GM23338 (cell line): ENCODE results near the gene CST3. TPM values are rescaled to one million over a fixed set of nuclear protein-coding genes. Genes with fewer than 3 reads are reported as not detected.

Experiments
- ATAC-seq: fragments of 200-7000 bp; cut with Tn5 transposase; 3 replicates; pipeline ENCODE4 v1.9.1; 2020
- DNase-seq: peaks from one replicate; pipeline ENCODE4 v3.0.0-alpha.2; 2015; ENCODE audit warnings: low spot score
- H2AFZ ChIP-seq: fragments of 200-600 bp; sonication (generic); 2 replicates; pipeline ENCODE4 v1.8.0; 2016; ENCODE audit warnings: antibody characterized with exemption, mild to moderate bottlenecking, moderate library complexity
- H3F3A ChIP-seq: fragments of 200-600 bp; sonication (generic); replicated peaks from 2 replicates; pipeline ENCODE4 v1.8.0; 2017; ENCODE audit warnings: antibody characterized with exemption, mixed run types, low read depth
- H3K27ac ChIP-seq: fragments of 200-600 bp; sonication (generic); 2 replicates; pipeline ENCODE4 v1.6.1; 2016; ENCODE audit warnings: low read depth
- H3K27me3 ChIP-seq: fragments of 200-600 bp; sonication (generic); 2 replicates; pipeline ENCODE4 v1.8.0; 2016; ENCODE audit warnings: mild to moderate bottlenecking, mixed run types, moderate library complexity; ENCODE audit not compliant: insufficient read depth
- H3K36me3 ChIP-seq: fragments of 200-600 bp; sonication (generic); 2 replicates; pipeline ENCODE4 v1.8.0; 2016; ENCODE audit warnings: mild to moderate bottlenecking; ENCODE audit not compliant: insufficient read depth
- H3K4me1 ChIP-seq: fragments of 200-600 bp; sonication (generic); 2 replicates; pipeline ENCODE4 v1.8.0; 2016; ENCODE audit warnings: mild to moderate bottlenecking, moderate library complexity; ENCODE audit not compliant: insufficient read depth
- H3K4me2 ChIP-seq: fragments of 200-600 bp; sonication (generic); 2 replicates; pipeline ENCODE4 v1.7.1; 2017; ENCODE audit warnings: mixed run types
- H3K4me3 ChIP-seq: fragments of 200-600 bp; sonication (generic); 2 replicates; pipeline ENCODE4 v1.6.1; 2016; ENCODE audit warnings: mixed run types
- H3K79me2 ChIP-seq: fragments of 200-600 bp; sonication (generic); replicated peaks from 2 replicates; pipeline ENCODE4 v1.8.0; 2017; ENCODE audit warnings: mild to moderate bottlenecking; ENCODE audit not compliant: insufficient read depth
- H3K9me2 ChIP-seq: fragments of 200-600 bp; sonication (generic); 2 replicates; pipeline ENCODE4 v1.8.0; 2017; ENCODE audit not compliant: insufficient read depth
- H4K20me1 ChIP-seq: fragments of 200-600 bp; sonication (generic); replicated peaks from 2 replicates; pipeline ENCODE4 v1.8.0; 2017; ENCODE audit warnings: mild to moderate bottlenecking; ENCODE audit not compliant: insufficient read depth
- H3K27ac Mint-ChIP-seq: 2 replicates; pipeline ENCODE4 v1.8.0; 2020; ENCODE audit warnings: inconsistent platforms, mild to moderate bottlenecking, moderate library complexity, mixed read lengths
- H3K27me3 Mint-ChIP-seq: 3 replicates; pipeline ENCODE4 v1.8.0; 2022; ENCODE audit warnings: low read depth, mild to moderate bottlenecking, moderate library complexity, mixed read lengths, inconsistent platforms; ENCODE audit not compliant: insufficient read depth, poor library complexity
- H3K36me3 Mint-ChIP-seq: 3 replicates; pipeline ENCODE4 v1.8.0; 2021; ENCODE audit warnings: low read depth, mild to moderate bottlenecking, inconsistent platforms, moderate library complexity, mixed read lengths
- H3K4me1 Mint-ChIP-seq: 3 replicates; pipeline ENCODE4 v1.8.0; 2020; ENCODE audit warnings: mild to moderate bottlenecking, inconsistent platforms, mixed read lengths
- H3K4me3 Mint-ChIP-seq: 3 replicates; pipeline ENCODE4 v1.8.0; 2021; ENCODE audit warnings: moderate library complexity, mild to moderate bottlenecking, inconsistent platforms, mixed read lengths
- H3K9me3 Mint-ChIP-seq: 3 replicates; pipeline ENCODE4 v1.8.0; 2020; ENCODE audit warnings: moderate library complexity, mild to moderate bottlenecking, inconsistent platforms, mixed read lengths
- CREB1 ChIP-seq: fragments of 250-450 bp; sonication (Bioruptor Pico); IDR thresholded peaks from 2 replicates; pipeline ENCODE4 v1.5.0; 2020; ENCODE audit warnings: low read depth, mild to moderate bottlenecking, moderate library complexity
- EZH2 ChIP-seq: fragments of 200-600 bp; sonication (generic); IDR thresholded peaks from one replicate; pipeline ENCODE4 v1.8.0; 2017; ENCODE audit warnings: antibody characterized with exemption, mild to moderate bottlenecking, low read depth; ENCODE audit not compliant: unreplicated experiment
- EZH2phosphoT487 ChIP-seq: fragments of 200-600 bp; sonication (generic); IDR thresholded peaks from one replicate; pipeline ENCODE4 v1.8.1; 2018; ENCODE audit warnings: antibody characterized with exemption; ENCODE audit not compliant: unreplicated experiment
- POLR2AphosphoS5 ChIP-seq: IDR thresholded peaks from 2 replicates; pipeline ENCODE4 v1.6.1; 2016; ENCODE audit warnings: antibody characterized with exemption, low read depth
- STAT1 ChIP-seq: IDR thresholded peaks from one replicate; pipeline ENCODE4 v1.6.1; 2016; ENCODE audit warnings: antibody characterized with exemption; ENCODE audit not compliant: unreplicated experiment
- ZNF331 ChIP-seq: fragments of 250-450 bp; sonication (Bioruptor Pico); IDR thresholded peaks from 2 replicates; pipeline ENCODE4 v1.5.0; 2020; ENCODE audit warnings: low read depth, mild to moderate bottlenecking, moderate library complexity
- polyA plus RNA-seq: library from polyadenylated mRNA; unstranded; fragments of >200 nt; fragmentation: Nextera tagmentation; extraction: Ambion mirVana; gene quantifications from 2 replicates; pipeline ENCODE4 v1.2.1, GENCODE V29; 2016
- total RNA-seq: library from RNA; depleted of rRNA; stranded (reverse); fragments of >200 nt; shearing (Covaris generic); gene quantifications from 2 replicates; pipeline ENCODE4 v1.2.3, GENCODE V29; 2014
- TF ChIP-seq, protein P1 (sequence below), 2 experiments: fragments of 200-600 bp in 1 of 2; sonication (generic) in 1 of 2; conservative IDR thresholded peaks; 2 replicates each; pipeline versions ENCODE4 v1.5.1 to v1.6.1; 2016 to 2017; ENCODE audit warnings: antibody characterized with exemption in 2 of 2, low read depth in 2 of 2, mild to moderate bottlenecking in 2 of 2, moderate library complexity in 1 of 2
- TF ChIP-seq, protein P2 (sequence below): IDR thresholded peaks from one replicate; pipeline ENCODE4 v1.6.1; 2018; ENCODE audit warnings: antibody characterized with exemption; ENCODE audit not compliant: unreplicated experiment

The CST3 gene
- total and polyA plus RNA-seq, 2 experiments from 2014 or later, result 51.8 to 71.5 TPM

DNA sequence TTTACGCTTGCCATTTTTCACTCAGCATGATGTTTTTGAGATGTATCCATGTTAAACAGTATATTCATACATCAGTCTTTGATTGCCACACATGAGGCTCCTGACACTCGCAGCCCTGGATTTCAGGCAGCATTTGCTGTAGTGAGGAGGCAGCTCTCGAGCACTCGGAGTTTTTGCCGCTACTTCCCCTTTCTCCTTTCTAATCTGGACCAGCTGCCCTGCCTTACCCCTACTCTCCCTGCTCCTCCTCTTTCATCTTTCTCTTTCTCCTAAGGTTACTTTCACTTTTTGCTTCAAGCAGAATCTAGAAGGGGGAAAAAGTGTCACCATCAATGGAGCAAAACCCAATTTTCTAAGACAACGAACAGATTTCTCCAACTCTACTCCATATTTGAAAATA lies 5.9 kb upstream of the CST3 start:
- Histone ChIP-seq H3K4me2 (no peak overlapping the region), H4K20me1 (no peaks in the 10 kb centered on the region), H3K4me1 (no peaks in the 10 kb centered on the region; the same call in 1 of the 2 replicates), H2AFZ (no peak overlapping the region), H3K27ac (no peak overlapping the region), H3K9me2 (peaks cover 3% of the 10 kb centered on the region), H3K36me3 (no peaks in the 10 kb centered on the region), H3F3A (no peaks in the 10 kb centered on the region), H3K79me2 (no peaks in the 10 kb centered on the region), H3K4me3 (no peak overlapping the region), H3K27me3 (no peaks in the 10 kb centered on the region)
- DNase-seq (no peak), ATAC-seq (no peak)
- peaks cover 10% of the 10 kb centered on the region for H3K27me3 Mint-ChIP-seq
- TF ChIP-seq, protein P1, sequence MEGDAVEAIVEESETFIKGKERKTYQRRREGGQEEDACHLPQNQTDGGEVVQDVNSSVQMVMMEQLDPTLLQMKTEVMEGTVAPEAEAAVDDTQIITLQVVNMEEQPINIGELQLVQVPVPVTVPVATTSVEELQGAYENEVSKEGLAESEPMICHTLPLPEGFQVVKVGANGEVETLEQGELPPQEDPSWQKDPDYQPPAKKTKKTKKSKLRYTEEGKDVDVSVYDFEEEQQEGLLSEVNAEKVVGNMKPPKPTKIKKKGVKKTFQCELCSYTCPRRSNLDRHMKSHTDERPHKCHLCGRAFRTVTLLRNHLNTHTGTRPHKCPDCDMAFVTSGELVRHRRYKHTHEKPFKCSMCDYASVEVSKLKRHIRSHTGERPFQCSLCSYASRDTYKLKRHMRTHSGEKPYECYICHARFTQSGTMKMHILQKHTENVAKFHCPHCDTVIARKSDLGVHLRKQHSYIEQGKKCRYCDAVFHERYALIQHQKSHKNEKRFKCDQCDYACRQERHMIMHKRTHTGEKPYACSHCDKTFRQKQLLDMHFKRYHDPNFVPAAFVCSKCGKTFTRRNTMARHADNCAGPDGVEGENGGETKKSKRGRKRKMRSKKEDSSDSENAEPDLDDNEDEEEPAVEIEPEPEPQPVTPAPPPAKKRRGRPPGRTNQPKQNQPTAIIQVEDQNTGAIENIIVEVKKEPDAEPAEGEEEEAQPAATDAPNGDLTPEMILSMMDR (conservative IDR thresholded peaks at IDR 0.05; ENCODE audit: low read depth in 2 of 2), result no peak
- TF ChIP-seq STAT1, result no peak
- H3K9me3 Mint-ChIP-seq, result peaks cover 3% of the 10 kb centered on the region; the same call in 1 of the 3 replicates
- peaks cover 12% of the 10 kb centered on the region for H3K4me1 Mint-ChIP-seq
- no peak overlapping the region; the same call in 2 of the 3 replicates for H3K4me3 Mint-ChIP-seq
- no peaks in the 10 kb centered on the region; the same call in 2 of the 3 replicates for H3K36me3 Mint-ChIP-seq
- no peak overlapping the region for H3K27ac Mint-ChIP-seq

DNA sequence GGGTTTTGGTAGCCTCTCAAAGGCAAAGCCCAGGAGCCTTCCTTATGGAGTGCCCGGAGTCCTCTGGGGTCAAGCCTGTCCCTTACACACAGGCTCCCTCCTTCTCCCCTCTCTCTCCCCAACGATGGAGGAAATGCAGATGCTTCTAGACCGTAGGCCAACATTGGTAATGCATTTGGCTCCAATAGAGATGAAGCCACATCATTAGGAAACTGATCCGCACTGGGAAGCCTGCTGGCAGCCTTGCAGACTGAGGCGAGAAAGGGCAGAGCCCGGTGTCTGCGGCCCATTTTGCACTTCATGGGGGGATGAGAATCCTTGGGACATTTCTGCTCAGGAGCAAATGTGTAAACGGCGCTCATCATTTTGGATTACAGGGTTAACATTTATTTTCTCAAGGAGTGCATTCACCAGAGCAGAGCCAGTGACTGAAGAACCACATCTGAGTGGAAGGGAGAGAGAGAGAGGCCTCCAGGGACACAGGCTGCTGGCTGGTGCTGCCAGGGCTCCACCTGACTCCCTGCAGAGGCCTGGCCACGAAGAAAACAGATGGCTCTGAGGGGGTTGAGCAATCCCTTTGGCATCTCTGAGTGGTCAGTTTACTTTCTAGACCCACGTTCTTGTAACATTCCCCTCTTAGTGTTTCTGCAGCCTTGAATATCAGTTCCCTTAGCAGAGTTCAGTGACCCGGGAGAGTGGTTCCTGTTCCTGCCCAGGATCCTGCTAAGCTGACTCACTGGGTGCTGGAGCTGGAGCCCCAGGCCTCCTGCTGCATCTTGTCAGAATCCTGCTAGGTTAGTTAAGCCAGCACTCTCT lies 4.4 kb upstream of the CST3 start:
- peak overlapping the region; percentile 59 for H2AFZ ChIP-seq
- H3K27me3 Mint-ChIP-seq, result peaks cover 11% of the 10 kb centered on the region
- peaks cover 3% of the 10 kb centered on the region; the same call in 1 of the 3 replicates for H3K9me3 Mint-ChIP-seq
- no peaks in the 10 kb centered on the region; the same call in 1 of the 2 replicates for H3K27me3 ChIP-seq
- no peak overlapping the region for H3K4me2 ChIP-seq
- no peak for ATAC-seq
- no peak overlapping the region for H3K4me3 Mint-ChIP-seq
- no peak overlapping the region for H3K27ac ChIP-seq
- DNase-seq, result no peak
- no peaks in the 10 kb centered on the region; the same call in 2 of the 3 replicates for H3K36me3 Mint-ChIP-seq
- H3K4me1 ChIP-seq, result no peaks in the 10 kb centered on the region; the same call in 1 of the 2 replicates
- H3K27ac Mint-ChIP-seq, result no peak overlapping the region
- peaks cover 3% of the 10 kb centered on the region for H3K9me2 ChIP-seq
- H4K20me1 ChIP-seq, result no peaks in the 10 kb centered on the region
- H3K79me2 ChIP-seq, result no peaks in the 10 kb centered on the region
- peaks cover 14% of the 10 kb centered on the region for H3K4me1 Mint-ChIP-seq
- no peaks in the 10 kb centered on the region for H3K36me3 ChIP-seq
- no peaks in the 10 kb centered on the region for H3F3A ChIP-seq
- H3K4me3 ChIP-seq, result no peak overlapping the region
- no peak for TF ChIP-seq CREB1
- no peak for TF ChIP-seq POLR2AphosphoS5
- TF ChIP-seq EZH2phosphoT487, result no peak
- no peak for TF ChIP-seq STAT1
- TF ChIP-seq EZH2, result no peak
- TF ChIP-seq ZNF331, result no peak
- TF ChIP-seq, protein P1 (conservative IDR thresholded peaks at IDR 0.05; ENCODE audit: low read depth in 2 of 2), result no peak
- TF ChIP-seq, protein P2, sequence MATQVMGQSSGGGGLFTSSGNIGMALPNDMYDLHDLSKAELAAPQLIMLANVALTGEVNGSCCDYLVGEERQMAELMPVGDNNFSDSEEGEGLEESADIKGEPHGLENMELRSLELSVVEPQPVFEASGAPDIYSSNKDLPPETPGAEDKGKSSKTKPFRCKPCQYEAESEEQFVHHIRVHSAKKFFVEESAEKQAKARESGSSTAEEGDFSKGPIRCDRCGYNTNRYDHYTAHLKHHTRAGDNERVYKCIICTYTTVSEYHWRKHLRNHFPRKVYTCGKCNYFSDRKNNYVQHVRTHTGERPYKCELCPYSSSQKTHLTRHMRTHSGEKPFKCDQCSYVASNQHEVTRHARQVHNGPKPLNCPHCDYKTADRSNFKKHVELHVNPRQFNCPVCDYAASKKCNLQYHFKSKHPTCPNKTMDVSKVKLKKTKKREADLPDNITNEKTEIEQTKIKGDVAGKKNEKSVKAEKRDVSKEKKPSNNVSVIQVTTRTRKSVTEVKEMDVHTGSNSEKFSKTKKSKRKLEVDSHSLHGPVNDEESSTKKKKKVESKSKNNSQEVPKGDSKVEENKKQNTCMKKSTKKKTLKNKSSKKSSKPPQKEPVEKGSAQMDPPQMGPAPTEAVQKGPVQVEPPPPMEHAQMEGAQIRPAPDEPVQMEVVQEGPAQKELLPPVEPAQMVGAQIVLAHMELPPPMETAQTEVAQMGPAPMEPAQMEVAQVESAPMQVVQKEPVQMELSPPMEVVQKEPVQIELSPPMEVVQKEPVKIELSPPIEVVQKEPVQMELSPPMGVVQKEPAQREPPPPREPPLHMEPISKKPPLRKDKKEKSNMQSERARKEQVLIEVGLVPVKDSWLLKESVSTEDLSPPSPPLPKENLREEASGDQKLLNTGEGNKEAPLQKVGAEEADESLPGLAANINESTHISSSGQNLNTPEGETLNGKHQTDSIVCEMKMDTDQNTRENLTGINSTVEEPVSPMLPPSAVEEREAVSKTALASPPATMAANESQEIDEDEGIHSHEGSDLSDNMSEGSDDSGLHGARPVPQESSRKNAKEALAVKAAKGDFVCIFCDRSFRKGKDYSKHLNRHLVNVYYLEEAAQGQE, result no peak
